GM18511 (cell line): ENCODE measurements around the gene DSG2.
A peak's percentile ranks its signal among the peaks of the same experiment; 100 is the strongest.
"Not testable (repeated sequence)": the region's sequence is repeated elsewhere in the genome, so short reads cannot be mapped to it uniquely, and the experiment has no call there.

Source experiments
- ATAC-seq: cut with Tn5 transposase; IDR thresholded peaks from one replicate; pipeline ENCODE4 v1.9.1; 2021; ENCODE audit warnings: mild to moderate bottlenecking, moderate library complexity; ENCODE audit not compliant: unreplicated experiment

DSG2 gene

DNA sequence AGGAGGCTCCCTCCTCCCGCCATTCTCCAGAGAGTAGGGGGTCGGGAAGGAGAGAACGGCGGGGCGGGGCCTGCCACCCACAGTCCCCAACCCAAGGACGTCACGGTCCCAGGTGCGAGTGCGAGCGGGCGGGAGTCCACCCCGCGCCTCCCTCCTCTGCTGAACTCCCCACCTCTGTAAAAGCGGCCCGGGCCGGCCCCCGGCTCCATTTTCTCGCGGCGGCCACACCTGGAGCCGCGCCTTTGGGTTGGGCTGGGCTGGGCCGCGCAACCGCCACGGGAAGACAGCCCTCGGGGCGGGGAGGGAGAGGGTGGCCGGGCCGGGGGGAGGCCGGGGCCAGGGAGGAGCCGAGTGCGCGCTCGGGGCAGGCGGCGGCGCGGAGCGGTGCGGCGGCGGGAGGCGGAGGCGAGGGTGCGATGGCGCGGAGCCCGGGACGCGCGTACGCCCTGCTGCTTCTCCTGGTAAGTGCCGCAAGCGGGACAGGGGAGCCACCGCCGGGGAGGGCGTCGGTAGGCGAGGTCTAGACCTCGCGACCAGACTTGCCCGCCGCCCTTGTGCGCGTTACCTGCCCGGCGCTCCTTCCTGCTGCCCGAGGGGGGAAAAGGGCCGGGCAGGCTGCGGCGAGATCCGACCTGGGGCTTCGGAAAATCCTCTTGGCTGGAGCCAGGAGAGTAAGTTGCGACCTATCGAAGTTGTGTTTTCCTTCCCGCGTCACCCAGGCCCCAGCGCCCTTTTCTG is at the start of gene DSG2:
DSG2 (plus strand) TSS at position 342 of the 738 bp plus-strand sequence; CDS start at position 417, 75 bp downstream.
- peak; percentile 53 for ATAC-seq

DNA sequence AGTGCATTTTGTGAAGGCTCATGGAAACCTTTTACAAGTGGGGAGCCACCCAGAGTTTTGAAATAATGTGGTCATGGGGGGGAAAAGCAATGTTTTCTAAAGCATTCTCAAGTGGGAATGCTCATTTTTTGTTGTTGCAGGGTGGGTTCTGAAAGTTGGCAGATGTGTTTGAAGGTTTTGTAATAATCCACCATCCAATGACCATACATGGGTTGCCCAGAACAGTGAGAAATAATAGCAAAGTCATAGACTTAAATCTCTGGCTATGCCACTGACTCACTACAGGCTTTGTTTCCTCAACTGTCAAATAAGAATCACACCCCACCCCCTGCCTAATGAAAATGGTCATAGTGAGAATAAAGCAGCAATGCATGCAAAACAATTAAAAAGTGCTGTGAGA is 47.6 kb upstream of the DSG2 start:
- ATAC-seq, result no peak

DNA sequence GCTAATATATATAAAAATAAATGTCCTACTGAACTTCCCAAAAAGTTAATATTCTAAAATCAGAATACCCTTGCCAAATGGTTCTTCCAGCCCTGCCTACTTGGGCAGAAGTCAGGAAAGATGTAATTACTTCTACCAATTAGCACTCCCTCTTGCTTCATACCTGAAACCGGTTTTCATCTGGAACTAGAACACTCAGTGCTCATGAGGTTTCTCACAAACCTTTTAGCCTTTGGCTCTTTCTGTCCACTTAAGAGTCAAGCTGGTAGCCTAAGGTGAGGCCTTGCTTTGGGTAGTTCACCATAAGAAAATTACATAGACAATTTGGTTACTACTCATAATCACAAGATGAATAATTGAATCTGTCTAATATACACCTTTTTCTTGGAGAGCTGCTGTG is 46.4 kb upstream of the DSG2 start:
- ATAC-seq, result no peak

DNA sequence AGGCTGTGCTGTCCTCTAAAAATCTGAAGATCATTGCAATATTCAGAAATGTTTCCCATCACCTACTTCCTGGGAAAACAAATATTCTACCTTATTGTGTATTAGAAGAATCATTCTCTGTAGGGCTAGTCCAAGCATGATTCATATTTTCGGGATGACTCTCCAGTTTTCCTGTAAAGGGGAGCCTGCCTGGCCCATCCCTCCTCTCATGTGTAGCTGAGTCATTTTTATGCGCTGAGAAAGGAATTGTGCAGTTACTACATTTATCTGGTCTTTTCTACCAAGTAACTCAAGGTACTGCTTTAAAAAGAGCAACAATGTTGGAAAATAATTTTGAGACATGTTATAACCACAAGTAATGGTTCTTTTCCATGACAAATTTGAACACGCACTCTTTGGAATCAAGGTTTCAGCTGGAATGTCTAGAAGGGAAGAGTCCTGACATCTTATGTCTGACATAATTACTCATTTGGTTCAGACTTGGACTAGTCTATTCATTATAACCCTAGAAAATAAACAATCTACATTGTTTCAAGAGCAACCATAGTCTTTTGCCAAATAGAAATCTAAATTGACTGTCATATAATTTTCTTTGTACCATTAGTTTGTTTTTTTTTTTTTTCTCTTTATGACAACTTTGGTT is 43.8 kb upstream of the DSG2 start:
- ATAC-seq, result no peak

DNA sequence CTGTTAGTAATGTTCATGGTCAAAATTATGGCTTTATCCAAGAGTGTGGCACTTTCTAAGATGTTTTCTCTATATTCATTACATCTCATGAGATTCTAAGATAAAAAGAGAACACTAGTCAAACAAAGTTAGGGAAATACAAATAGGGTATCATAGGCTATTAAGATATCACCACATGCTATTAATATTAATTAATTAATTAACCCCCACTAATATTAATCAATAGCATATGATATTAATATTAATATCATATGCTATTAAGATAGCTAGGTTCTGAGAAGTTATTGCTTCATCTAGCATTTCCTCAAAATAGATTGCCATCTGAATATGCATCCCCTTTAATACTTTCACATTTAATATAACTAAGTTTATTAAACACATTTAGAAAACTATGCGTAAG is 28.3 kb upstream of the DSG2 start:
- ATAC-seq, result no peak

DNA sequence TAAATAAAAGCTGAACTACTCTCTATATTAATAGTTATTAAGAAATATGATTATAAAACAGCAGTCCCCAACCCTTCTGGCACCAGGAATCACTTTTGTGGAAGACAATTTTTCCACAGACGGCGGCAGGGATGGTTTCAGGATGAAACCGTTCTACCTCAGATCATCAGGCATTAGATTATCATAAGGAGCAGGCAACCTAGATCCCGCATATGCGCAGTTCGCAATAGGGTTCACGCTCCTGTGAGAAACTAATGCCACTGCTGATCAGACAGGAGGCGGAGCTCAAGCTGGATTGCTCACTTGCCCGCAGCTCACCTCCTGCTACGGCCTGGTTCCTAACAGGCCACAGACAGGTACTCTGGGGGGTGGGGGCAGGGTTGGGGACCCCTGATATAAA is 19.3 kb upstream of the DSG2 start:
- ATAC-seq, result no peak

DNA sequence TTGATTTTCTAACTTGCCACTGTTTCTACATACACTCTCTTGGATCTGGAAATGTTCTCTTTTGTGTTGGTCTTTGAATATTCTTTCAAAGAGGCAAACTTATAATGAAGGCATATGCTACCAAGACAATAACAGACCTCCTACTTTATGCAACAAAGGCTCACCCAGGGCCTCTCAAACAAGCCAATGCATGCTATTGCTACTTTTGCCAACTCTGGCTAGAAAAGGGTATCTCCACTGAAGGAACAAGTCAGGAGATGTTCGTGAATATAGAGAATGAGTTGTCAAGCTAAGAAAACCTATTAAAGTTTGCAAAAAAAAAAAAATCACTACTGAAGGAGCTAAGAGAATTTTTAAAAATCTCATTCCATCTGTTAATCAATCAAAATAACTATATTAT is 15.9 kb upstream of the DSG2 start:
- ATAC-seq, result no peak

DNA sequence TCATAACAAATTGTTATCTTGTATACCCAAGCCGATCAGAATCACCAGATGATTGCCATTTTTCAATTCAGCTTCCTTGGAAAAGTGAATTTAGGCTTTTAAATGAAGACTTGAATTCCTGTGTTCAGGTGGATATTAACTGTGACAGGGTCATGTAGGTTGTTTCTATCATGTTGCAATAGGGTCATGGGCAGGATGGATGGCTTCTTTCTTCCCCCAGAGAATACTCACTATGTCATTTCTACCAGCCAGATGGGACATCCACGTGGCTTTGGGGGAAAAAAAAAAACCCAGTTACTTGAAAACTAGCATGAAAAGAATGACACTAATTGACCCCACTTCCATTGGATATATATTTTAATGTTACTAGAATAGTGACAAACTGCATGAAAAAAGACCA is 14.6 kb upstream of the DSG2 start:
- no peak for ATAC-seq

DNA sequence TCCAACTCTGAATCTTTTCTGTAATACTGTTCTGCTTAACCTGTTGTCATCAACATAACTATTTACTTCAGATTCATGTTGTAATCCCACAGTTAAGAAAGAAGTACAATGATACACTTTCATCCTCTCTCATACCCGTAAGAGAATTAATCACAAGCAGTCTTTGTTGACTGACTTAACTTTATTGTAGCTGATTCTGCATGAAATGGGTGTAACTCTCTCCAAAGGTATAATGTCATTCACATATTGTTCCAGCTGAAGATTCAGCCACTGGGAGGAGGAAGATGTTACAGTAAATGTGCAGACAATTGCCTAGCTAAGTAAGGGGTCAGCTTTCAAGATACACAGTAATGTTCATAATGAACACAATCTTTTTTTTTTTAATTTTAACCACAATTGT is 13.5 kb upstream of the DSG2 start:
- no peak for ATAC-seq

DNA sequence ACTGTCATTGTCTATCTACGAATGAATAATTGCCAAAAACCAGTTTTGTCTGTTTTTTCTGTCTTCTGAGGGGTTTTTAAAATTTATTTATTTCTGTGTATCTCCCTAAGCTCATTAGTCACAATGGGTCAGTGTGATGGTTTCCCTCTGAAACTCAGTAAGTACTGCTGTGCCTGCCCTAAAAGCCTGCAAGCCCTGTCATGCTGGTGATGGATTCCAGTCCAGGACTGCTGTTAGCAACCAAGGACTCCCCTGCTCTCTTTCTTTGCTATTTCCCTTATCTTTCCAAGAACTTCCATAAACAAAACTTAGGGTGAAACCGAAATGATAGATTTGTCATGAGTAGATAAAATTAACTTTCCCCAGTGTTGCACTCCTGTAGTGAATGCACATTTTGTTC is 11.8 kb upstream of the DSG2 start:
- no peak for ATAC-seq

DNA sequence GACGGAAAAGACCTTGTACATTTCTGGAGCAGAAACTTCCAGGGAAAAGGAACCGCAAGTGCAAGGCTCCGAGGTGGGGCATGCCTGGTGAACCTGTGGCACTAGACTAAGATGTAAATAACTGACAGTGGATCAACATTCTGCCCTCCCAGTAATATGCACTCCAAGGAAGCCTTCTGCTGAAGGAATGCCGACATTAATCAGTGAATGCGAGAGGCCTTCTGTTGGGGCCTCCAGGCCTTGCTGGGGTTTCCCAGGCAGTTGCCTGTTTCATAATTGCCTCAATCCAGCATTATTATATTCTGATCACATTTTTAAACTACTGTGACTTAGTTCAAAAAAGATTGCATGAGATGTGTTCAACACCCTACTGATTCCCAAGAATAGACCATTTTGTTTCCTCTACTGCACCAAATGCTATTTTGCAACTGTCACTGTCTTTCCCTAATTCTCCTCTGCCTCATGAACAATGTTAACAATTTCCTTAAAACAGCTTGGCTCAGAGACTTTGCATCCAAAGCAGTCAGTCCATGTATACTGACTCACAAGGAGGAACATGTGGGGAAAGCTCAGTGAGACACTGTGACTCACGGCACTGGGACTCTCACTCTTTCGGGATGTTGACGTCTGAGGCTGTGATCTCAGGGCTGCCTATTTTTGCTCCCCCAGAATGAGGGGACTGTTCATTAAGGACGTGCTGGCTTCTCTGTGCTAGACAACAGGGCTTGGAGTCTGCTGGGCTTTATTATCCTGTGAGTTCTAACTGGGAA is 10.5 kb upstream of the DSG2 start:
- ATAC-seq, result no peak

DNA sequence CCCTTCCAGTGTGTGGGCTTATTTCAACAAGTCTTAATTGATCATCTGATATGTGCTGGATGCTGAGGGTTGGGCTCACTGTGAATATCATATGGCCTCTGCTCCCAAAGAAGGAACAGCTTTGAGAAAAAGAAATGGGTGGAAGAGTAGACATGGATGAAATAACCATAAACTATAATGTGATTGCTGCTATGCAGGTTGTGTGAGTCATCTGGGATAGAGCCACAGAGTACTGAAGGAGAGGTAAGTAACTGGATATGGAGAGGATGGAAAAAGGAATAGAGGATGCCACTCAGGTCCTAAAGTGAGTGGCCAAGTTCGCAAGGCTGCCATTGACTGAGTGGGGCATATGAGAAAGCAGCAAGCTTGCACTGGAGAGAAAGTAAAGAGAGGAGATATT is 8.7 kb upstream of the DSG2 start:
- ATAC-seq, result no peak

DNA sequence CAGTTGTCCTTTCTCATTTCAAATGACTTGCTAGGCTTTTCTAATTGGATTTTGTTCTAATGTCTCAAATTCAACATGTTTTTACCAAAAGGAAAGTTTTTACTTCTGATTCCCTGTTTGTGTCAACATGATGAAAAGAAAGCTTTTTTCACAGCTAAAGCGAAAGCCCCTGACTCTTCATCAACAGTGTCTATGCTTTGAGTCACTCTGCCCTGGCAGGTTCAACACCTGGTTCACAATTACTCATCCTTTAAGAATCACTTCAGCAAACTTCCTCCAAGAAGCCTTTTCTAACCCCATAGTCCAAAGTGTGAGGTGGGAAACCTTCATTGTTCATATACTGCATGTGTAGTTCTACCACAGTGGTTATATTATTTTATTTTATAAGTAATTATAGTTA is 7.6 kb upstream of the DSG2 start:
- ATAC-seq, result peak; percentile 84

DNA sequence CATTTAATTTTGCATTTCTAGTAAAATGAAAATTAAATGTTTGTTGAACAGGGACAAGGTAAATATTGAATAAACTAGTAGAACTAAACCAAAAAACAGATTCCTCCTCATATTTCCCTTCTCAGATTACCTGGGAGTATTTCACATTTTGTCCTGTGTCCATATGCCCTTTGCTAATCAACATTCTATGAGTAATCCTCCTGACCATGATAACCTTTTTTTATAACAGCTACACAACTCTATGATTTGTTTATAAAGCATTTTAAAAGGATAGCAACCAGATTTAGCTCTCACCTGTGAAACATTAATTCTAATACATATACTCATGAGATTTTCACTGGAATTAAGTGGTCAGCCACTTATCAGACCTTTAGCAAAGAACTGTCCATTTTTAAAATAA is 7.1 kb upstream of the DSG2 start:
- ATAC-seq, result no peak

DNA sequence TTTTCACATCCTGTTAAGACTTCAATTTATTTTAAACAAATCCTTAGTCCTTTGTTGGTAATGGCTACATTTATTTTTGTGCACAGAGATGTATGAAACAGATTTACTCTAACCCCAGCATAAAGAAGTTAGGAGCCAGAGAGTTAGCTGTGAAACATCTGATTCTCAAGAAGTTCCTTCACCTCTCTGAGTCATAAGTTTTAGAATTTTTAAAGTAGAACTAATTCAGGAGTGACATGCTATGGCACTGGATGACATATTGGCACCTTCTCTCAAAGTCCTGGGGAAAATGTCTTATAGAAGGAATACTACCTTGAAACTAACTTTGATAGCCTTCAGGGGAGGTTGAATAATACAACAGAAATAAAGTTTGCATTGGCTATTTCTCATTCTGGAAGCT is 6.4 kb upstream of the DSG2 start:
- ATAC-seq, result no peak

DNA sequence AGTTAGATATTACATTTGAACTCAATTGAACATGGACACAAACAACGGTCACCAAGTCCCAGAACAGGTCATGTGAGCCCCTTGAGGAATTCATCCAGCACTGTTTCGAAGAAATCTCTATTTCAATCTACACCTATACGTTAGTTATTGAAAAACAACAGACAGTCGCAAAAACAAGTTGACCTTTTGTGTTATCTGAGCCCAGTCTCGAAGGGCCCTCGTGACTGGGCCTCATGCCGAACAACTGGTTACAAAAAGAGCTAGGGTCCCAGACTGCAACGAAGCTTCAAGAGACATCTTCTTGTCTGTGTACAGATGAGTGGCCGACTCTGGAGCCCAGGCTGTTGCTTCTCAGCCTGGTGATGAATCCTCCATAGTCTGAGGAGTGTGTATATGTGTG is 5.3 kb upstream of the DSG2 start:
- no peak for ATAC-seq

DNA sequence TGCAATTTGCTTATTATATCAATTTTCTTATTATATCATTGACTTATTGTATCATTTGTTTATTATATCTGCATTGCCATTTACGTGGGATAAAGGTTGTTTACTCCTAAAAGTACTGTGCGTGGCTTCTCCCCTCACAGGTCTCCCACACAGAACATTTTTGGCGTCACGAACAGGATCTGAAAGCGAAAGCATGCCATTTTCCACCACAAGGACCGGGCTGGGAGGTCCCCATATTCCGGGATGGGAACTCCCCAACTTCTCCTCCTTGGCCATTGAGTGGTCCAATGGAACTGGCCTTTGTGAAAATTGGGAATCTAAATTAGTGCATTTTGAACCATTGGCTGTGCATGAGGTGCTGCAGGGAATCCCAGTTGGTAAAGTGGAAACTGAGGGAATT is 4.8 kb upstream of the DSG2 start:
- no peak for ATAC-seq

DNA sequence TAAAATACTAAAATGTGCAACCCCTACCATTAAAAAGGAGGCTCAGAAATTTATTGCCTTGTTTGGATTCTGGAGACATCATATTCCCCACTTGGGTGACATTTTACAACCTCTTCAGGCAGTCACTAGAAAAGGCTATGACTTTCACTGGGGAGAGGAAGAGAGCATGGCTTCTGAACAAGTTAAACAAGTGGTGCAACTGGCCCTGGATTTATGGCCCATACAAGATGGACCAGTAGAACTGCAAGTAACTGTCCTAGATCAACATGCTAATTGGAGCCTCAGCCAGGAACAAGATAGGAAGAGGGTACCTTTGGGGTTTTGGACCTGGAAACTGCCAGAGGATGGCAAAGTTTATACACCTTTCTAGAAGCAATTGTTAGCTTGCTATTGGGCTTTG is 4.0 kb upstream of the DSG2 start:
- ATAC-seq, result no peak

DNA sequence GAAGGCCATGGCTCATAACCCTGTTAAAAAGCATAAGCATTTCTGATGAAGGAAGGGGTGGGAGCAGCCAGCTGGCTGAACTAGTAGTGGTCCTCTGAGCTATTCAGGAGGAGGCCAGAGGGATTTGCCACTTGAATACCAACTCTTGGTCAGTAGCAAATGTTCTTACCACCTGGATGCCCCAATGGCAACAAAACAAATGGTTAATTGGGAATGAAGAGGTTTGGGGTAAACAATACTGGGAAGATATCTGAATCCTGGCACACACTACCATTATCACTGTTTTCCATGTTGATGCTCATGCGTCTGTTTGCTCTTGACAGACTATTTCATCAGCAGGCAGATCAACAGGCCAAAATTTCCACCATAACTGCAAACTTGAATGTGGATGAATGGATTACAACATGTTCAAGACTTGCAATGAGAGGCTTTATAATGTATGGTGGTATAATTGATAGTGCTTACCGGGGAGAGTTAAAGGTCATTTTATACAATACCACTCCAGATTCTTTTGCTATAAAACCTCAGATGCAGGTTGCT is 3.2 kb upstream of the DSG2 start:
- ATAC-seq, result not testable (repeated sequence)

DNA sequence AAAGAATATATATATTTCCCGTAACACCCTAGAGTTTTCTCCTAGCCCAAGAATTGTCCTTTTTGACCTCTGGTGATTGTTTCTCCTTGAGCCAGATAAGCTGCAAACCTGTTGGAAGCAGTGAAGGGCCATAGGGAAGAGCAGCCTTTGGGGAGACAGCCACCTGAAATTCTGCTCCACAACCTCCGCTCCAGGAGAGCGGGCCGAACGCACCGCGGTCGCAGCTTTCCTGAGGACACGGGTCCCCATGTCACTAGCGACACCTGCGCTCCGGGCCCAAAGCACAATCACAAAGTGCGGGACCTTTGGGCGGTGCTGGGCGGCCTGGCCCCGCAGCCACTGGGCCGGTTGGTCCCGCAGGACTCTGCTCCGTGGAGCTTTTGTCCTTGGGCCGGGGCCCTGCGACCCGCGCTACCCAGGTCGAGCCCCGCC is 557 bp upstream of the DSG2 start:
- peak; percentile 7 for ATAC-seq

DNA sequence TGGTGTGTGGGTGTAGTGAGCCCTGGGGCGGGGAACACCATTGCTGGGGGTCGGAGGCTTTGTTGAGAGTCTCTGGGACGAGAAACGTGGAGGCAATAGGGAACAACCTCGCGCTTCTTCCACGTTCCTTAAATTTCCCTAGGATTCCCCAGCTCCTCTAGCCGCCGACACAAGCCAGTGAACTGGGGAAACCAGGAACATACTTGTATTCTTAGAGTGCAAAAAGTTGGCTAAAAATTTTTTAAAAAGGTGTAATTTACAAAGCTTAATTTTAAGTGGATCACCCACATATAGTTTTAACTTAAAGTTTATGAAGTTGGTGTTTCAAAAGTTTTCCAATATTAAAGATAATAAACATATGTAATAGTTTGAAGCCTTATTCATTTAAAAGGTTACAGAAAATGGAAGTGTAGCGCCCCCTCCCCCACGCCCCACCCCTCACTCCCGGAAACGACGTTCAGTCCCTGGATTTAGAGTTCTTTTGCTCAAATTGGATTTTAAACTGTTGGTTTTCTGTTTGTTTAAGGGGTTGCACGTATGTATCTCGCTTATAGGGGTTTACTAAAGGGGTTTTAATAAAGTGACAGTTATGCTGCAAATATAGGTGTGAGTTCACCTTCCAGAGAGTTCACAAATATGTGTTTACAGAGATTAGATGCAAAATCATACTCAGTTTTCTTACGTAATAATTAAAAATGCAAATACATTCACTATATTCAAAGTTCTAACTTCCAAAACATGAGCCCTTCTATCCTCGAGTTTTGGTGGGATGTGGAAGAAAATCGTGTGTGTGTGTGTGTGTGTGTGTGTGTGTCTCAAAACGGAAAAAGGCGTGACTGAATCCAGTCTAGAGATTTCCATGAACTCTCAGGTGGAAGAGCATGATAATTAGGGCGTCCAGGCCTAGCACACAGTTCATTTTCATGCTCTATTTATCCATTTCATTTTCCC is 872 bp downstream of the DSG2 start:
- ATAC-seq, result peak; percentile 11
